GM18951 (cell line): Measurements from ENCODE around the gene MSLN.

Experiments
- POLR2A ChIP-seq: IDR thresholded peaks from 4 replicates; pipeline ENCODE4 v1.6.1; 2011; ENCODE audit warnings: mild to moderate bottlenecking; ENCODE audit not compliant: insufficient read length, insufficient read depth; ENCODE audit errors: extremely low read depth
- in situ Hi-C: fragments of 300-500 bp; cut with MboI; formaldehyde crosslinking; loops from one replicate; pipeline ENCODE4 v1.12.0; 2022; ENCODE audit warnings: low sequenced_read_pairs, mixed read lengths, inconsistent platforms; ENCODE audit not compliant: unreplicated experiment

The MSLN gene

GRCh38 chr16:718922-719321 lies 41.6 kb upstream of the MSLN start:
- in situ Hi-C loops: loop anchor here (10.0 kb wide), 1 partner anchor 66 kb away; the partner anchor contains the start of genes CHTF18 and RPUSD1
- TF ChIP-seq POLR2A: no peak

GRCh38 chr16:719815-720446 lies 40.6 kb upstream of the MSLN start:
- TF ChIP-seq POLR2A: no peak
- in situ Hi-C loops: loop anchor here (10.0 kb wide), 1 partner anchor 65 kb away; the partner anchor contains the start of genes CHTF18 and RPUSD1

DNA sequence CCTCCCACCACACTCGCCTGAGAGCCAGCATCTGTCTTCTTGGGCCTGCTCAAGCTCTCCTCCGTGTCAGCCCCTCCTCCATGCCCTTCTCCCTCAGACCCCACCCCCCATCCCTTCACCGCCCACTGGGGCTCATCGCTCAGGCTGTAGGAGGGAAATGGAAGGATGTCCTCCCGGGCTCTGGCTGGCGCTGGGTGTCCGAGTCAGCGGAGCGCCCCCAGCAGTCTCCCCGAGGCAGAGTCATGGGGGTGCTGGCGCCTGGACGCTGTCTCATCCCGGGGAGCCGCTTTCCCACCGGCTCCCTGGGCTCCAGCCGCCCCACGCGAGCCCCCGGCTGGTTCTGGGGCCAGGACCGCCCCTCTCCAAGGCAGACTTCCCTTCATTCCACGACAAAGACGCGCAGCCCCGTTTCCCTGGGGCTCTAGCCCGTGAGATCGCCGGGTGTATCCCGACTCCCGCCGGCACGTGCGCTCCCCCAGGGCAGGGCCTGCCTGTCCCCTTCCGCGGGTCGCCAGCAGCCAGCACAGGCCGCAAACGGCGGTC lies 40.0 kb upstream of the MSLN start:
- in situ Hi-C loops: no loop called here
- no peak for TF ChIP-seq POLR2A

DNA sequence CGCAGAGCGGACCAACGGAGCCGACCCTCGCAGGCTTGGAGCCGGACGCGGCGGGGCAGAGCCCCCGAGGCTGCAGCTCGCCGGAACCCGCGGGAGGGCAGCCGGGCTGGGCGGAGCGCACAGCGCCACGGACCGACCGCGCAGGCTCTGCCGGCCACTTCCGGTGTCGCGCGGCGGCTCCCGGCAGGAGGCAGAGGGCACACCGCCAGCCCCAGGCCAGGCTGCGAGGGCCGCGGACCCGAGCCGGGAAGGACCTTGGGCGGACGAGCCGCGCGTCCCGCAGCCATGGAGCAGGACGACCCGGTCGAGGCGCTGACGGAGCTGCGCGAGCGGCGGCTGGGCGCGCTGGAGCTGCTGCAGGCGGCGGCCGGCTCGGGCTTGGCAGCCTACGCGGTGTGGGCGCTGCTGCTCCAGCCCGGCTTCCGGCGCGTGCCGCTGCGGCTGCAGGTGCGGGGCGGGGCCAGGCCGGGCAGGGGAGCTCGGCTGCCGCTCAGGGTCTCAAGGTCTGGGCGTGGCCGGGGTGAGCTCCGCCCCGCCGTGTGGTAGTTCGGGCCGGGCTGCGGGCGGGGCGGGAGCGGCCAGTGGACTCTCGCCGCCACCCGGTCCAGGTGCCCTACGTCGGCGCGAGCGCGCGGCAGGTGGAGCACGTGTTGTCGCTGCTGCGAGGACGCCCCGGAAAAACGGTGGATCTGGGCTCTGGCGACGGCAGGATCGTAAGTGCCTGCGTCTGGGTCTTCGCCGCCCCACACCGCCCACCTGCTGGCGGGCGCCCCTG lies 39.4 kb upstream of the MSLN start, which contains the start of gene ANTKMT:
Gene ANTKMT (plus strand): TSS at position 157 of the 775 bp plus-strand sequence. CDS start 129 bp downstream, at position 286.
- TF ChIP-seq POLR2A: peak; percentile 99
- in situ Hi-C loops: no loop called here

GRCh38 chr16:721765-722540 lies 38.6 kb upstream of the MSLN start:
- no peak for TF ChIP-seq POLR2A
- in situ Hi-C loops: no loop called here

DNA sequence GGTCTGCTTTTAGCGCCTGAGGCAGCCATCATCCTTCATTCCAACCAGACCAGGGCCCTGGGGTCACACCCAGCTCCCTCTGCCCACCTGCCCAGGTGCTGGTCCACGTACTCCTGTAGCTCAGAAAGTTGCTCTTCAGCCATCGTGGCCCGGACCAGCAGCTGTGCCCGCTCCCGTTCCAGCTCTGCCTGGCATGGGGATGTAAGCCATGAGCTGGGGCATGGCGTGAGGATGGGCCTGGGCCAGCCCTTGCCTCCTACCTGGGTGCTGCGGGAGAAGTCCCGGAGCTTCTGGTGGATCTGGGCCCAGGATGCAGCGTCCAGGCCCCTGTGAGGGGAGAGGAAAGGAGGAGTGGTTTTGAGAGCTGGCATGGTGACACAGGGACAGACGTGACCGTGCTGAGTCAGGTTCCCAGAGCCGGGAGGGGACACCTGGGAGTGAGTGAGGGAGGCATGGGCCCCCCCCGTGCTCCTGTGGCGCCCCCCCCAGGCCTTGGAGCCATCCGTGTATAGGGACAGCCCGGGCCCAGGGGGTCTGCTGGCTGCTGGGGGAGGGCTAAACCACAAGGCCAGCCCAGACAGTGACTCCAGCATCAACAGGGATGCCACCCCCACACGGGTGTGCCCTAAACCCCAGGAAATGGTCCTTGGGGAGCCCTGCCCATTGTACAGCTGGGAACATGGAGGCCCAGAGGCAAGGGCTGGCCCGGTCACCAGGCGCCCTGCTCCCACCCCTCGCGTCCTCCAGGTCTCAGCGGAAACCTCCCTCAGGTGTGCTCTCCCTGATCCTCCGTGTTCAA lies 37.5 kb upstream of the MSLN start:
- in situ Hi-C loops: no loop called here

DNA sequence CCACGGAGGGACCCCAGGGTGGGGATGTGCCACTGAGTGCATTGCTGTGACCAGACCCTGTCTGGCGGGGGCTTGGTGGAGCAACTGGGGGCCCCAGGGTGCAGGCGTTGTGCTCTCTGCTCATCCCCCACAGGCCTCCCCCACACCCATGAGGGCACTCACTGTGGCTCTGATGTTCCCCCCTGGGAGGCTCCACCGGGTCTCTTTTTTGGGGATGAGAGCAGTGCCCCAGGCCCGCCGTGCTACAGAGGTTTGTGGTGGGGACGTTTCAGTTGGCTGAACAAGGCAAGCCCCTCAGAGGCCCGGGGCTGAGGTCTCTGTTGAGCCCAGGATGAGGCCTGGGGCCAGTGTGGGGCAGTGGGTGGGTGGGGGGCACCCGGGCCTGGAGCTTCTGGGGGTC lies 36.8 kb upstream of the MSLN start:
- in situ Hi-C loops: no loop called here
- no peak for TF ChIP-seq POLR2A

More for the DNA sequence above, 37.5 kb upstream of the MSLN start:
- TF ChIP-seq POLR2A: no peak

DNA sequence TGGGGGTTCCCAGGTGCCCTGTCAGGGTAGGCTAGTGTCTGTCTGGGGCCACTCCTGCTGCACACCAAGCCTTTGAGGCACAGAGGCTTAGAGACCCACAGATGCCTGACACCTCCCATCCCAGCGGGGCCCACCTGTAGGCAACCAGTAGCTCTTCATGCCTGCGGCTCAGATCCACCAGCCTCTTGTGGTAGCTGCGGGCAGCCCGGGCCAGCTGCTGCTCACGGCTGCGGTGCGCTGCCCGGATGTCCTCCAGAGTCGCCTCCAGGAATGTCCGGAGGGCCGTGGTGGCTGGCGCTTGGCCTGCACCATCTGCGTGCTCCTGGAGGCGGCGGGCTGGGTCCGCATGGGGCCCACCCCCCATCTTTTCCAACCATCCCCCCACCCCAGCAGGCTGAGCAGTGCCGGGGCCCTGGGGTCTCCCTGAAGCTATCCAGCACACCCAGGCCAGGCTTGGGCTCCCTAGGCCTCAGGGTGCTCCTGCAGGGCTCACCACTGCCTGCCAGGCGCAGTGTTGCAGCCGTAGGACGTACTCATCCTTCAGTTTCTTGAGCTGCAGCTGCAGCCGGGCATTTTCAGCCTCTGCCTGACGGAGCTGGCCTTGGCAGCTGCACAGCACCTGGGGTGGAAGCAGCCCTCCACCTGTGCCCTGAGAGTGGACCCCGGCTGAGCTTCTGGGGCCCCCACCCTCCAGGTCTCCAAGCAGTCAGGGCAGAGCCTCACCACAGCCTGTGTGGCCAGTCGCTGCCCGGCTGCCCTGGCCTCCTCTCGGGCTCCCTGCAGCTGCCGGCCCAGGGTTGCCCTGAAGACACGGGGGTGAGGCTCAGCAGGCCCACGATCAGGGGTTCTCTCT lies 36.1 kb upstream of the MSLN start:
- in situ Hi-C loops: no loop called here

DNA sequence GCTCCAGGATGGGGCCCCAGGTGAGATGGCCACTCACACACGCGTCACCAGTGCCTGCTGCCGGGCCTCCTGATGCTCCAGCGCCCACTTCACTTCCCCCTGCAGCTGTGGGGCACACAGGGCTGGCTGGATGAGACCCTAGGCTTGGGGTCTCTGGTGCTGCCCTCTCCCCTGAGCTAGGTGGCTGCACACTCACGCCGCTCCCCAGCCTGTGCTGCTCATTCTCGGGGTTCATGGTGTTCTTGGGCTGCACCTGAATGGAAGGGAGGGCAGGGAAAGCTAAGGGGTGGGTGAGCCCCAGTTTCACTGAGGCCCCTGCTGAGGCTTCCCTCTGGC lies 35.5 kb upstream of the MSLN start:
- TF ChIP-seq POLR2A: no peak
- in situ Hi-C loops: no loop called here

More for the DNA sequence above, 36.1 kb upstream of the MSLN start:
- TF ChIP-seq POLR2A: no peak

DNA sequence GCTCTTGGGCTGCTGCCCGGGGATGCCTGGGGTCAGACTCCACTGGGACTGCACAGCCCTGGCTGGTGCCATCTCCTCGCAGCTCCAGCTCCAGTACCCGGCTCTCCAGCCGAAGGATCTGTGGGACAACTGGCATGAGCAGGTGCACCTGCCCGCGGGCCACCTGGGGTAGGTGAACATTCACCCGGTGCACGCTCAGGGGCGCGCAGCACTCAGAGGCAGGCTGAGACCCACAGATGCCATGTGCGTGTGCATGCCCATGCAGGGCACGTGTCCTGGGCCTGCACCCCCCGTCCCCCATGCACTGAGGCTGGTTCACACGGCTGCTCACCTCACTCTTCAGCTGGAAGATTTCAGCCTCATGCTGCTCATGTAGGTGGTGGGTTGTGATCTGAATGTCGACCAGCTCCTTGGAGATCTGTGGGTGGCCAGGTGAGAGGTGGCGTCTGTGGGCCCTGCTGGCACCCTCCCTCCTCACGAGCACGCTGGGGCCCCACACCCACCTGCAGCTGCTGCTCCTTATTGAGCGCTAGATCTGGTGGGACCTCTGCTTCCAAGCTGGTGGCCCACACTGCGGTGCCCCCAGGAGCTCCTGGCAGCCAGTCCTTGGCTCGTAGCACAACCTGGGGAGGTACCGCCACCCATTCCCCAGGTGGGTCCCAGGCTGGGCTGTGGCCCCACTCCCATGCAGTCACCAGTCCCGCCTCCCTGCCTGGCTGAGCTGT lies 34.9 kb upstream of the MSLN start:
- no peak for TF ChIP-seq POLR2A
- in situ Hi-C loops: no loop called here

DNA sequence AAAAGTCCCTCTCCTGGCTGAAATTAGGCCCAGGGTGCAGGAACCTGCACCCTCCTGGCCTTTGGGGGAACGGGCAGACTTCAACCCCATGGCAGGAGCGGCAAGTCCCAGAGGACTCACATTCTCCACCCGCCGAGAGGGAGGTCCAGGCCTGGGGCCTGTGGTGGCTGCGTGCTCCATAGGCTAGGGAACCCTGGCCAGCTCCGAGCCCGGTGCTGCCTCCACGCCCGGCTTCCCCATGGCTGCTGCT lies 34.4 kb upstream of the MSLN start:
- in situ Hi-C loops: no loop called here
- no peak for TF ChIP-seq POLR2A
